Epidermal melanocyte (primary cell): ENCODE data around the gene GDF7.

Experiments used
- DNase-seq: peaks from one replicate; pipeline ENCODE4 v3.0.0; 2011; ENCODE audit warnings: low spot score; ENCODE audit not compliant: insufficient read length

The GDF7 gene

DNA sequence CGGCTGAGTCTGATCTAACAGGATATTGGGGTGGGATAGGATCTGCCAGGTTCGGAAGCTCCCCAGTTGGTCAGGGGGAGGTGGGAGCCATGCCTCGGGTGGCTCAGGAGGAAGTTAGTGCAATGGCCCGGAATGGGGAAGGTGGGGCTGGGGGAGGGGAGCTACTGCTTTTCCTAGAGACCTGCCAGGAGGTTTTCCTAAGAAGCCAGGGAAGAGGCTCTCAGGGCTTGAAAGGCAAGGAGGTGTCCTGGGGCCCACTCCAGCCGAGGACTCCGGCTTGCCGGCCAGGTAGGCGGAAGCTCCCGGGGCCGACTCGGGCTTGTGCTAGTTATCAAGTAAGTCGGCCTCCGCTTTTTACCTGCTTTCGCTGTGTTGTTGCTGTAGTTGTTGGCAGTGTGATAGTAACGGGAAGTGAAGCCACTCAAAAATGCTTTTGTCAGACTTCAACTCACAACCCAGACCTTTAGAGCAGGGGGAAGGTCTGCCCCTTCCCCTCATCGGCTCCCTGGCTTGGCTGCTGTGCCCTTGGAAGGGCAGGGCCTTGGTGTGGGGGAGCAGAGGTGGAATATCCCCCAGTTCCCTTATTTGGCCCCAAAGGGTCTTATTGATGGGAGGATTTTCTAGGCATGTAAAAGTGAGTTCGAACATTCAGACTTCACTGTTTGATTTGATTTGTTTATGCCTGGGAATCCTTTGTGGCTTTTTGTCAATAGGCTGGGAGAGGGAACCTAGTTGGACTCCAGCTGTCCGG lies 5.4 kb downstream of the GDF7 start:
- no peak for DNase-seq

DNA sequence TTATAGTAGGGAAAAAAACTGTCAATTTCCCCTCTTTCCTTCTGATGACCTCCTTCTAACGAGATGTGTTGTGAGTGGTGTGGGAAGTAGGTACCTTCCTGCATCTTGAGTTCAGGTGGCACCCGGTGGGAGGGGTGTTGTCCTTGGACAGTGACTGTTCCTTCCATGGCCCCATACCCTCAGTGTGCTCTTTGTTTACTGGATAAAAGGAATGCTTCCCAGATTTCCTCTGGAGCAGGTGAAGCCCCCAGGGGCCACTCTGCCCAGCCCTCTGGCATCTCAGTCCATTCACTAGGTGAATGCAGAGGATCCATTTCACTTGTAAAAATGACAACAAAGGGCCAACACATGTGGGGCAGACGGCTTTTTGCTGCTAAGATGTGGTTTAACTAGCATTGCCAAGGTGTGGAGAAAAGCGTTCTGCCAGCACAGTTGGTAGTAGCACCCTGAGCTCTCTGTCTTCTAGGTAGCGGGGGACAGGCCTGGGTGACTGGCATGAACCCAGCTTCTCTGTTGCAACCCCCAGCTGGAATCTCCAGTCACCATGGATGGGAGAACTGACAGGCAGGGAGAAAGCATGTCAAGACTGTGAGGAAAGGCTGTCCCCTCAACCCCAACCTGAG lies 6.9 kb downstream of the GDF7 start:
- no peak for DNase-seq

- DNase-seq: no peak
Measured at GRCh38 chr2:20674309-20674965, 7.5 kb downstream of the GDF7 start.

DNA sequence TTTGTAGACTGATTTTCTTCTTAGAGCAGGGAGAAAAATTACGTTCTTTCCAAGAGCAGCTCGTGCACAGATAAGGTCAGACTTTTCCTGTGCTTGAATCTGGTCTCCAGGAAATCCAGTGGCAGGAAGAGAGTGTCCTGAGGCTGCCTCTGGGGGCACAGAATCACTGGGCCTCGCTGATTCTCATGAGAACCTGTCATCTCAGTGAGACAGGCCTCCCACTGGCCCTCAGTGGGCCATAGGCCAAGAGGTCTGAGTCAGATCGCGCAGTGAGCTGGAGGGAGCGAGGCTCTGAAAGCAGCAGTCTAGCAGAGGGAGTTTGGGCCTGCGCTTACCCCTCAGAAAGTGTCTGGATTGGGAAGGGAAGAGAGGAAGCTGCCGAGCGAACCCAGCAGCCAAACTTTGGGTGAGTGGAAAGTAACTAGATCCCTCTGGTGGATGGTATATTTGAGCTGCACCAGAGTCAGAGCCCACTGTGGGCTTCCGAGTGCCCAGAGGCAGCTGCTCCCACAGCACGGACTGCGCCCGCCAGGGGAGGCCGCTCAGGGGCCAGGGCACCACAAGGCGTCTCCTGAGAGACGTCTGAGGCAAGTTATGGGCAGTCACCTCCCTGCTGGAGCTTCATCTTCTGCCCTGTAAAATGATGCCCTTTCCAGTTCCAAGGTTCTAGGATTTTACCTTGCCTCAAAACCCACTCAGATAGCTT lies 8.2 kb downstream of the GDF7 start:
- DNase-seq: no peak

GRCh38 chr2:20675701-20676352 lies 8.9 kb downstream of the GDF7 start:
- no peak for DNase-seq

DNA sequence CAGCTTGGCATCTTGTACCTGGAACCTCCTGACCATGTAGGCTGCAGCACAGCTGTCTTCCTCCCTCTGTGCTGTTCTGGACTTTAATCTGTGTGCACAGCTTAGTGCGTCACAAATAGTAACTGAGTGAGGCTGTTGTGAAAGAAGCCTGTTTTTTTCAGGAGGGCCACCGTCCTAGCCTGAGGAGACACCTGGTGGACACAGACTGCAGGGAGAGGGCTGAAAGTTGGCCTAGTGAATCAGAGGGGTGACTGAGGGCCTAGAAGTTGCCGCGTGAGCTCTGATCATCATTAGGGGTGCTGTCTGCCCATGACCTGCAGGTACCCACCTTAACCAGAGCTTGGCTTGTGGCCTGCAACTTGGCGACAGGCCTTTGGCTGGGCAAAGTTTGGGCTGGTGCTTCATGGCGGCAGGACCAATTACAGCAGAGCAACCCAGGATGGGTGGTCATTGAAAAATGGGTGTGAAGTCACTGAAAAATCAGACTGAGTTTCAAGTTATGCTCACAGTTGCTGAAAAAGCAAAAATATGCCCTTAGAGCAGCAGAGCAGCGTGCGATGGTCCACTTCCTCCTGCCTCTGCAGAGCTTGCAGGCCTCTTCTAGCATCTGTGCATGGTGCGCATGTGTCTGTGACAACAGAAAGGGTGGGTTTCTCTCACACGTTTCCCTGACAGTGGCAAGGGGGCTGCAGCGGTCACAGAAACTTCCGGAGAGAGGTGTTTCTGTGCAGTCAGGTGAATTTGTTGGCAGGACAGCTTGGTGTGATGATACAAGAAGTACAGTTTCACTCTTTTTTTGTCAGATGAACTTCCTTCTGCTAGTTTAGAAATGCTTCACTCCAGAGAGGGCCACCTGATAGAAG lies 9.6 kb downstream of the GDF7 start:
- DNase-seq: no peak

DNA sequence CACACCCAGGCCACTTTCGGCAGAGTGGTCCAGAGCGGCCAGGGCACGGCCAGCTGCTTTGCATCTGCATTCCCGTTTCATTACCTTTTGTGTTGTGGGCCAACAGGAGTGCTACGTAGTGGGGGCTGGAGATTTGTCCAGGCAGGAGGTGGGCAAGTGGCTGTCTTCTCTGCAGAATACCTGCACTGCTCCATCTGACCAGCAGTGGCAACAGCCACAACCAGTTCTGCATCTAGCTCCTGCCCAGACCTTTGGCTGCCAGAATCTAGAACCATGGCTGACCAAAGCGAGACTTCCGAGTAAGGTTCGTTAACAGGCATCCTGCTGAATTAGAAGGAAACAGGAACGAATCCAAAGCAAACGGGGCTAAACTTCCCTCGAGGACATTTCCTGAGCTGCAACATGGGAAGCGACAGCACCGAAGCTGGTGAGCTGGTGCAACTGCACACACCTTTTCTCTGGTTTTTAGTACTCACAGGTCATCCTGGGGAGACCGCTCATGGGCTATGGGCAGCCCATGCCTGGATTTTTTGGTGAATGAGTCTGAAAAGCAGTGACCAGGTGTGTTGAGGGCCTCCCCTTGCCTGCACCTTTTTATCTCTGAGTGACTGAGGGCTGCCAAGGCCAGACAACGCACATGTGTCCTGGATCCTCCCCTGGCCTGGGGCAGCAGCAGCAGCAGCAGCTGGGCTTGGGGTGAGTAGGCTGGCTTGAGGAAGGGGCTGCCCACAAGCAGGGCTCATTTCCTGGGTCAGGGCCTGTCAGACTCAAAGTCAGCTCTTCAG lies 10.5 kb downstream of the GDF7 start:
- DNase-seq: no peak

DNA sequence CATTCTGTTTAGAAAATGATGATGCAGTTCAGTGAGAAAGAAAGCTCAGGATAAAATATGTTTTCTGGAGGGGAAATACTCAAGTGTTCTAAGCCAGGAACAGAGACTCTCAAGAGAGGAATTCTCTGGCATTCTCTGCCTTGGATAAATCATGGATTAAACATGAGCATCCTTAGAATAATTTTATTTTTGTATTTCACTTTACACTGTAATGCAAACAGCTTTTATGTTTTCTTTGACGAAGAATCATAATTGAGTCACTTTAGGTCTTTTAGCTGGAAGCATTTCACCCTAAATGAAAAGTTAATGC lies 11.1 kb downstream of the GDF7 start:
- DNase-seq: no peak

GRCh38 chr2:20678780-20679179 lies 11.8 kb downstream of the GDF7 start:
- DNase-seq: no peak

DNA sequence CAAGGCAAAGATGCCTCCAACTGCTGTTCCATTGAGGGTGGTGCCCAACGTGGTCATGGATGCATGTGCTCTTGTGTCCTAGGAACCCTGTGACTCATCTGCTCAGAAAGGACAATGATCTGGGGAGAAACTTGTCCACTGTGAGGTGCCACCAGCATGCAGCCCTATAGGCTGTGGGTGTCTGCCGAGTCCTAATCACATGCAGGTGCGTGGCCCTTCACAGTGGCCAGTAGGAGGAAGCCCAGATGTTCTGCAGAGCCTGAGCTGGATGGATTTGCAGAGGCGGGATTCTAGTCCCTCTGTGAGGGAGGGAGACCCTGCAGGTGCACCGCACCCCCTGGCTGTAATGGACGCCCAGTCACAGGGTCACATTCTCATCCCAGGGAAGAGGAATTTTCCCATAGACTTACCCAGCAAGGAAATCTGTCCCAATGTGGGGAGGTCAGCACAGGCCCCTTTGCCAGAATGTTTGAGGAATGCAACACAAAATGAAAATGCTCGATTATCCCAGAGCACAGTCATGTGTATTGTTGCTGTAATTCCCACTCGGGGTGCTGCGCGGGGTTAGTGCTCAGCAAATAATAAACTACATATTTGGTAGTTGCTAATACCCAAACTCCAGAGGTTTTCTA lies 13.9 kb downstream of the GDF7 start:
- DNase-seq: no peak

DNA sequence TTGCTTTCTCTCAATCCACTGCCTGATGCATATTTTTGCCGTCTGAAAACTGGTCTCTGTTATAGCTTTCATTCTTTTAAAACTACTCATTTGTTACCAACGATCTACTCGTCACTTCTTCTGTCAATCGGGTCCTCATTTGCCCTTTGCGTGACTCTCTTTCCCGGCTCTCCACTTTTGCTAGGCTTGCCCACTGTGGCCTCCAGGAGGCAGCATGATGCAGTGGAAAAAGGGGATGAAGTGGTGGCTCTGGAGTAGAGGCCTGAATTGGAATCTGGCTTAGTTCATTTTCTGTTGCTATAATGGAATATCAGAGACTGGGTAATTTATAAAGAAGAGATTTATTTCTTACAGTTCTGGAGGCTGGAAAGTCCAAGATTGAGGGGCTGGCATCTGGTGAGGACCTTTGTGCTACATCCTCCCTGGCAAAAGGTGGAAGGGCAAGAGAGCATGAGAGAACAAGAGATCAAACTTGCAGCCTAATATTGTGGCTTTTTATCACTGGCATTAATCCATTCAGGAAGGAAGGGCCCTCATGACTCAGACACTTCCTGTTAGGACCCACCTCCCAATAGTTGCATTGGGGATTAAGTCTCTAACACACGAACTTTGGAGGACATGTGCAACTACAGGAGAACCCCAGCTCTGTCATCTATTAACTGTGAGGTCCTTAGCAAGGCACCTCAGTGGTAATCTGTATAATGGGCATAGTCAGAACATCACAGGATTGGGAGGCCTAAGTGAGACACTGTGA lies 15.4 kb downstream of the GDF7 start:
- DNase-seq: no peak

- DNase-seq: no peak
Measured at GRCh38 chr2:20684581-20685063, 17.7 kb downstream of the GDF7 start.

DNA sequence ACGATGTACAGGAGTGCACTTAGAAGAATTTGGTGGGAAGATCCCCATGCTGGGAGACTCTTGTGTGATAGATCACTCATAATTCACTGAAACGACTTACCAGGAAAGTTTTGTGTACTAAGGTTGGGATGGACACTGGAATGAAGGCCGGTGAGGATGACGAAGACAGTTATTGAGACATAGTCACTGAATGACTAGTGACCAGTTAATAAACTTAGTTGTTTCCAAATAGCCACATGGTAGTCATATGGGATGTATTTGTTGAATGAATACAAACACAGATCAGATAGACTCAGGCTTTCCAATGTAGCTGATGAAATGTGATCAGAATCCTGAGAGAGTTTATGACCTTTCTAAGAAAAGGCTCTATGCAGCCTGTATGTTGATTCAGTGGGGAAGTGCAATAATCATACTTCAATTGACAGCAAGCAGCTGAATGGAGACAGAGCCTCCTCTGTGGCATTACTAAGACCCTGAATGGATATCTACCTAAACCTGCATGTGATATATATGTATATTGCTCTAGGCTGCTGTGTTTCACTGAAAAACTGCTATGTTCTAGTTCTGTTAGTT lies 20.4 kb downstream of the GDF7 start:
- DNase-seq: no peak

DNA sequence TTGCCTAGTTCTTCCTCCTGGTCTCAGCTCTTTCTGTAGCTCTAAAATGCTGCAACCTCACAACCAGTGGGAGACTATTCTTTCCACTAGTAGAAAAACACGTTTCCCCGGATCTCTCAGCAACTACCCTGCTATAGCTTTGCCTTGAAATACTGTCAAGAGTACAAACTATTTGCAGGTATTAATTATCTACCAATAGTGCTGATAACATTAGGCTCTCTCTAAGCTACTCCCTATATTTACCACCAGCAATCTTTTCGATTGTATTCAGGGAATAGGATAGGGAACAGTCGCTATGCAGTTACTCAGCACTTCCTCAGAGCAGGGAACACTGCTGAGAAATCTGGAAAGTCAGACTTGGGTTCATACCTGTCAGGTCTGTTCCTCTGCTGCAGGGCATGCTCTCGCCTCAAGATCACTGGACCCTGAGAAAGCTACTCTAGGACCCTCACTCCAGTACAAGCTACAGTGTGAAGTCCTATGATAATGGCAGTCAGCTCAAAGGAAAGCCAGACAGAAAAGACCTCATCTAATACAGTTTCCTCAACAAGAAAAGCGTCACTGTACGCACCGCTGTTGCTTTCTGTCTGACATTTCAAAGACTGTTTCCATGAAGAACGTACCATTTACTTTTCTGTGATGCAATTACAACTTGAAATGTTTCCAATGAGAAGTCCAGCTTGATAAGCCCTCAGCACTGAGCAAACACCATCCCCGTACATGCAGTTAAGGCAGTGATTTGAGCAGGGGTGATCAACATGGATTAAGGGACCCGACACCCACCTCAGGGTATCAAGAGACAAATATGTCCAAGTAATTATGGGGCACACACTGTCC lies 22.7 kb downstream of the GDF7 start:
- DNase-seq: no peak

DNA sequence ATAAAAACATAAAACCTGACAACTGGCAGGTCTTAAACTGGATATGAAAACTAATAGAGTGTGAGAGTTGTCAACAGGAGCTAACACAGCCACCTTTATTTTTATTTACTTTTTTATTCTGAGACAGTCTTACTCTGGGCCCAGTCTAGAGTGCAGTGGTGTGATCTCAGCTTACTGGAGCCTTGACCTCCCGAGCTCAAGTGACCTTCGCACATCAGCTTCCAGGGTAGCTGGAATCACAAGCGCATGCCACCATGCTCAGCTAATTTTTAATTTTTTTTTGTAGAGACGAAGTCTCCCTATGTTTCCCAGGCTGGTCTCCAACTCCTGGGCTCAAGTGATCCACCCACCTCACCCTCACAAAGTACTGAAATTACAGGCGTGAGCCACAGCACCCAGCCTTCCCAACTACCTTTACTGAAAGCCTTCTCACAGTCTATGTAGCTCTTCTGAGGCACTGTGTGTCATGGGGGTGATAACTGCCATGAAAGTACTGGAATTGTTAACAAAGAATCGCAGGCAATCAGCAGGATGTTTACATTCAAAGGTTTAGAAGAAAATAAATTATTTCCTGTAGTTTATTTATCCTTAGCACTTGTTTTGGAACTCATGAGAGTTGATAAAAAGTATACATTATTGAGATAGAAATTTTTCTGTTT lies 24.3 kb downstream of the GDF7 start:
- DNase-seq: no peak

DNA sequence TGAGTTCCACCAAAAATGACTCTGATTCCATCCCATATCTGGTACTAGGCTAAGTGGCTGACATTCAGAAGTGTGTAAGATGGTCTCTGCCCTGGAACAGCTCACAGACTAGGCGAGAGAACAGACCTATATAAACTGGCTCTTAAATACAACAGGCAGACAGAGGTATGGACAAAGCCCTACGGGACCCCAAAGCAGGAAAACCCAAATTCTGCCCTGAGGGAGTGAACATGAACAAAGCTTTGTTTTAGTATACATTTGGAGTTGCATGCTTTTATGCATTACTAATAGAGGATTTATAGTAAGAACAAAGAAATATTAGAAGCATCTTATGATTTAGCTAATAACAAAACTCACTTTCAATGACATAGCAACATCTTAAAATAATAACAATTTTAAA lies 25.1 kb downstream of the GDF7 start:
- DNase-seq: no peak

- DNase-seq: no peak
Measured at GRCh38 chr2:20693317-20693716, 26.4 kb downstream of the GDF7 start.
